H9 (cell line): ENCODE data around the gene CSNK2B. TPM values are rescaled to one million over a fixed set of nuclear protein-coding genes. Genes with fewer than 3 reads are reported as not detected.

Experiments used
- DNase-seq: peaks from one replicate; pipeline ENCODE4 v3.0.0-alpha.2; 2017
- H2AFZ ChIP-seq: one replicate; pipeline ENCODE4 v1.6.1; 2013; ENCODE audit warnings: mild to moderate bottlenecking, low read length, control low read depth, moderate library complexity
- H2AK5ac ChIP-seq: 2 replicates; pipeline ENCODE4 v1.6.1; 2013; ENCODE audit warnings: low read length, control low read depth, mixed read lengths; ENCODE audit not compliant: insufficient read length
- H2BK120ac ChIP-seq: one replicate; pipeline ENCODE4 v1.6.1; 2013; ENCODE audit warnings: low read depth, mild to moderate bottlenecking, low read length, control low read depth, inconsistent platforms; ENCODE audit not compliant: poor library complexity, severe bottlenecking
- H2BK12ac ChIP-seq: 2 replicates; pipeline ENCODE4 v1.6.1; 2013; ENCODE audit warnings: low read length, control low read depth, mixed read lengths, low read depth; ENCODE audit not compliant: insufficient read length
- H2BK15ac ChIP-seq: 2 replicates; pipeline ENCODE4 v1.6.1; 2013; ENCODE audit warnings: low read depth, low read length, control low read depth
- H2BK20ac ChIP-seq: one replicate; pipeline ENCODE4 v1.6.1; 2013; ENCODE audit warnings: low read depth, mild to moderate bottlenecking, low read length, control low read depth, inconsistent platforms; ENCODE audit not compliant: poor library complexity, severe bottlenecking
- H2BK5ac ChIP-seq: 2 replicates; pipeline ENCODE4 v1.6.1; 2013; ENCODE audit warnings: low read length, control low read depth, mixed read lengths; ENCODE audit not compliant: insufficient read length
- H3K14ac ChIP-seq: 2 replicates; pipeline ENCODE4 v1.6.1; 2013; ENCODE audit warnings: low read length, control low read depth; ENCODE audit not compliant: insufficient read depth
- H3K18ac ChIP-seq: 2 replicates; pipeline ENCODE4 v1.6.1; 2013; ENCODE audit warnings: low read depth, mild to moderate bottlenecking, mixed read lengths, low read length, control low read depth; ENCODE audit not compliant: insufficient read length
- H3K23ac ChIP-seq: 2 replicates; pipeline ENCODE4 v1.6.1; 2013; ENCODE audit warnings: low read length, control low read depth, mixed read lengths, low read depth; ENCODE audit not compliant: insufficient read length
- H3K23me2 ChIP-seq: 2 replicates; pipeline ENCODE4 v1.6.1; 2013; ENCODE audit warnings: low read depth, mild to moderate bottlenecking, mixed read lengths, low read length, control low read depth; ENCODE audit not compliant: insufficient read length, poor library complexity, severe bottlenecking
- H3K27ac ChIP-seq: 2 replicates; pipeline ENCODE4 v1.5.1; 2013; ENCODE audit warnings: low read length, control low read depth, mixed read lengths, low read depth; ENCODE audit not compliant: insufficient read length
- H3K27me3 ChIP-seq: 2 replicates; pipeline ENCODE4 v1.6.1; 2013; ENCODE audit warnings: low read length, control low read depth, inconsistent platforms; ENCODE audit not compliant: insufficient read depth
- H3K4ac ChIP-seq: 2 replicates; pipeline ENCODE4 v1.6.1; 2013; ENCODE audit warnings: low read depth, mild to moderate bottlenecking, control low read depth, inconsistent platforms, low read length, moderate library complexity
- H3K4me1 ChIP-seq: 2 replicates; pipeline ENCODE4 v1.6.1; 2013; ENCODE audit warnings: low read length, control low read depth, inconsistent platforms; ENCODE audit not compliant: insufficient read depth
- H3K4me2 ChIP-seq: 2 replicates; pipeline ENCODE4 v1.6.1; 2013; ENCODE audit warnings: low read length, control low read depth, mixed read lengths; ENCODE audit not compliant: insufficient read length, insufficient read depth
- H3K56ac ChIP-seq: 2 replicates; pipeline ENCODE4 v1.6.1; 2013; ENCODE audit warnings: low read depth, mild to moderate bottlenecking, mixed read lengths, low read length, control low read depth; ENCODE audit not compliant: insufficient read length
- H3K79me1 ChIP-seq: 2 replicates; pipeline ENCODE4 v1.6.1; 2013; ENCODE audit warnings: low read depth, mild to moderate bottlenecking, moderate library complexity, low read length, control low read depth, inconsistent platforms; ENCODE audit not compliant: insufficient read depth, poor library complexity, severe bottlenecking
- H3K79me2 ChIP-seq: 2 replicates; pipeline ENCODE4 v1.6.1; 2013; ENCODE audit warnings: low read length, control low read depth, inconsistent platforms; ENCODE audit not compliant: insufficient read depth
- H3K9ac ChIP-seq: 2 replicates; pipeline ENCODE4 v1.6.1; 2013; ENCODE audit warnings: low read length, control low read depth, mixed read lengths; ENCODE audit not compliant: insufficient read length; ENCODE audit errors: extremely low read depth
- H3K9me3 ChIP-seq: one replicate; pipeline ENCODE4 v1.6.1; 2013; ENCODE audit warnings: low read depth, low read length, inconsistent platforms; ENCODE audit not compliant: control insufficient read depth
- H3T11ph ChIP-seq: one replicate; pipeline ENCODE4 v1.6.1; 2013; ENCODE audit warnings: mild to moderate bottlenecking, low read length, control low read depth, inconsistent platforms
- H4K20me1 ChIP-seq: one replicate; pipeline ENCODE4 v1.6.1; 2013; ENCODE audit not compliant: control insufficient read depth, insufficient read length, insufficient read depth
- H4K5ac ChIP-seq: 2 replicates; pipeline ENCODE4 v1.6.1; 2013; ENCODE audit warnings: low read depth, mild to moderate bottlenecking, mixed read lengths, low read length, control low read depth; ENCODE audit not compliant: insufficient read length
- H4K8ac ChIP-seq: replicated peaks from 2 replicates; pipeline ENCODE4 v1.6.1; 2013; ENCODE audit warnings: low read length, control low read depth, mixed read lengths, low read depth; ENCODE audit not compliant: insufficient read length
- H4K91ac ChIP-seq: 2 replicates; pipeline ENCODE4 v1.6.1; 2013; ENCODE audit warnings: low read depth, mild to moderate bottlenecking, moderate library complexity, mixed read lengths, low read length, control low read depth; ENCODE audit not compliant: insufficient read length
- H3K27ac Mint-ChIP-seq, 3 experiments: 2 replicates in 2 of 3; 3 replicates in 1 of 3; pipeline ENCODE4 v1.8.0; 2020 to 2021; ENCODE audit warnings: mixed read lengths in 3 of 3, mild to moderate bottlenecking in 1 of 3, moderate library complexity in 1 of 3
- H3K27me3 Mint-ChIP-seq: 2 replicates; pipeline ENCODE4 v1.8.0; 2021; ENCODE audit warnings: low read depth, mild to moderate bottlenecking, moderate library complexity, mixed read lengths
- H3K36me3 Mint-ChIP-seq, 3 experiments: 2 replicates in 2 of 3; 3 replicates in 1 of 3; pipeline ENCODE4 v1.8.0; 2020 to 2021; ENCODE audit warnings: low read depth in 3 of 3, mixed read lengths in 3 of 3; ENCODE audit not compliant: insufficient read depth in 1 of 3
- H3K4me1 Mint-ChIP-seq, 2 experiments: 2 replicates each; pipeline ENCODE4 v1.8.0; 2020; ENCODE audit warnings: mixed read lengths in 2 of 2
- H3K4me3 Mint-ChIP-seq, 2 experiments: 2 replicates in 1 of 2; 3 replicates in 1 of 2; pipeline ENCODE4 v1.8.0; 2020 to 2021; ENCODE audit warnings: mild to moderate bottlenecking in 2 of 2, mixed read lengths in 2 of 2, moderate library complexity in 1 of 2
- H3K9me3 Mint-ChIP-seq, 2 experiments: 2 replicates in 1 of 2; 3 replicates in 1 of 2; pipeline ENCODE4 v1.8.0; 2020; ENCODE audit warnings: mild to moderate bottlenecking in 2 of 2, mixed read lengths in 2 of 2, moderate library complexity in 1 of 2
- WGBS: extraction: QIAGEN DNeasy Blood & Tissue Kit; methylation state at CpG from one replicate; pipeline ENCODE4 v1.1.7; 2013; ENCODE audit warnings: missing lambda C conversion rate, low lambda C conversion rate, mixed read lengths; ENCODE audit not compliant: insufficient read length; ENCODE audit errors: extremely low coverage; 5-methylcytosine and 5-hydroxymethylcytosine counted together
- total RNA-seq: library from RNA; stranded (reverse); gene quantifications from 2 replicates; pipeline ENCODE4 v1.2.1, GENCODE V29; 2021
- TF ChIP-seq, protein P1 (sequence below): fragments of 200-600 bp; sonication (generic); conservative IDR thresholded peaks from 3 replicates; pipeline ENCODE4 v1.8.0; 2021; ENCODE audit warnings: antibody characterized with exemption, mild to moderate bottlenecking

CSNK2B gene
- total RNA-seq, 1 experiment from 2014 or later, result 187 TPM

DNA sequence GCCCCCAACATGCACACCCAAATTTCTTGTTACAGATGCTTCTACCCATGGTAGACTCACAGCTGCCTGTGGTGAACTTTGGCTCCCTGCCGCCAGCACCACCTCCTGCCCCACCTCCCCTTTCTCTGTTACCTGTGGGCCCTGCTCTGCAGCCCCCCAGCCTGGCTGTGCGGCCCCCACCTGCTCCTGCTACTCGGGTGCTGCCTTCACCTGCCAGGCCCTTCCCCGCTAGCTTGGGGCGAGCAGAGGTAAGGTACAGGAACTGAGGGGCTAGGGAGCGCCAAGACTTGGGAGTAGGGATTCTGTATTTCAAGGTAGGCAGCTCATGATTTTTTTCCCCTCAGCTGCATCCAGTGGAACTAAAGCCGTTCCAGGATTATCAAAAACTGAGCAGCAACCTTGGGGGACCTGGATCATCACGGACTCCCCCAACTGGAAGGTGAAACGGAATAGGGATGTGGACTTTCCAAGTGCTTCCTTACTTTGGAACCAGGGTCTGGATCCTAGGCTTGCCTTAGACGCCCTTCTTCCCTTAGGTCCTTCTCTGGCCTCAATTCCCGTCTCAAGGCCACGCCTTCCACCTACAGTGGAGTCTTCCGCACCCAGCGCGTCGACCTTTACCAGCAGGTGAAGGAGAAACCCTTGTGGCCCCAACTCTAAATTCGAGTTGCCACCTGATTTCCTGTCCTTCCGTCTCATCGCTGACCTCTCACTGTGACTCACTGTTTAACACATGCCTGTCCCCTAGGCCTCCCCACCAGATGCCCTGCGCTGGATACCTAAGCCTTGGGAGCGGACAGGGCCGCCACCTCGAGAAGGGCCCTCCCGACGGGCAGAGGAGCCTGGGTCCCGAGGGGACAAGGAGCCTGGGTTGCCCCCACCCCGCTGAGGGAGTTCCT is 28.9 kb upstream of the CSNK2B start:
- H3K23ac ChIP-seq, result no peak overlapping the region
- H3K79me1 ChIP-seq, result no peaks in the 10 kb centered on the region
- no peaks in the 10 kb centered on the region for H3K4me1 ChIP-seq
- H3K14ac ChIP-seq, result no peak overlapping the region
- no peak overlapping the region for H3K18ac ChIP-seq
- Mint-ChIP-seq H3K27ac (peak overlapping the region in 2 of 3 experiments; percentile 68 to 79; a peak in 3 of 7 replicates), H3K36me3 (peaks cover 58 to 94% (median 88%) of the 10 kb centered on the region in 3 experiments), H3K27me3 (no peaks in the 10 kb centered on the region), H3K4me3 (peak overlapping the region in 1 of 2 experiments; percentile 38; a peak in 2 of 5 replicates), H3K9me3 (no peaks in the 10 kb centered on the region), H3K4me1 (no peaks in the 10 kb centered on the region)
- WGBS, result no CpG with 5 or more reads among the region's 27 CpGs
- no peak overlapping the region for H3K56ac ChIP-seq
- H4K5ac ChIP-seq, result no peak overlapping the region
- DNase-seq, result no peak
- H3K23me2 ChIP-seq, result no peaks in the 10 kb centered on the region
- H3K27me3 ChIP-seq, result no peaks in the 10 kb centered on the region
- H3T11ph ChIP-seq, result no peak overlapping the region
- no peak overlapping the region for H2BK20ac ChIP-seq
- H4K8ac ChIP-seq, result no peak overlapping the region
- TF ChIP-seq, protein P1, sequence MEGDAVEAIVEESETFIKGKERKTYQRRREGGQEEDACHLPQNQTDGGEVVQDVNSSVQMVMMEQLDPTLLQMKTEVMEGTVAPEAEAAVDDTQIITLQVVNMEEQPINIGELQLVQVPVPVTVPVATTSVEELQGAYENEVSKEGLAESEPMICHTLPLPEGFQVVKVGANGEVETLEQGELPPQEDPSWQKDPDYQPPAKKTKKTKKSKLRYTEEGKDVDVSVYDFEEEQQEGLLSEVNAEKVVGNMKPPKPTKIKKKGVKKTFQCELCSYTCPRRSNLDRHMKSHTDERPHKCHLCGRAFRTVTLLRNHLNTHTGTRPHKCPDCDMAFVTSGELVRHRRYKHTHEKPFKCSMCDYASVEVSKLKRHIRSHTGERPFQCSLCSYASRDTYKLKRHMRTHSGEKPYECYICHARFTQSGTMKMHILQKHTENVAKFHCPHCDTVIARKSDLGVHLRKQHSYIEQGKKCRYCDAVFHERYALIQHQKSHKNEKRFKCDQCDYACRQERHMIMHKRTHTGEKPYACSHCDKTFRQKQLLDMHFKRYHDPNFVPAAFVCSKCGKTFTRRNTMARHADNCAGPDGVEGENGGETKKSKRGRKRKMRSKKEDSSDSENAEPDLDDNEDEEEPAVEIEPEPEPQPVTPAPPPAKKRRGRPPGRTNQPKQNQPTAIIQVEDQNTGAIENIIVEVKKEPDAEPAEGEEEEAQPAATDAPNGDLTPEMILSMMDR, result no peak
- no peaks in the 10 kb centered on the region for H3K9me3 ChIP-seq
- H2BK15ac ChIP-seq, result no peak overlapping the region
- no peak overlapping the region for H2BK5ac ChIP-seq
- H4K20me1 ChIP-seq, result peaks cover 2% of the 10 kb centered on the region
- H3K79me2 ChIP-seq, result no peaks in the 10 kb centered on the region
- H2AFZ ChIP-seq, result no peak overlapping the region
- no peak overlapping the region for H3K4me2 ChIP-seq
- no peak overlapping the region for H3K4ac ChIP-seq
- no peak overlapping the region for H3K9ac ChIP-seq
- H2AK5ac ChIP-seq, result no peak overlapping the region
- H2BK12ac ChIP-seq, result no peak overlapping the region
- no peak overlapping the region for H2BK120ac ChIP-seq
- no peak overlapping the region for H4K91ac ChIP-seq
- no peak overlapping the region for H3K27ac ChIP-seq
